Gastrocnemius medialis (tissue), 4 donors: ENCODE measurements around the gene SYMPK. TPM values are rescaled to one million over a fixed set of nuclear protein-coding genes. Genes with fewer than 3 reads are reported as not detected.
A peak's percentile ranks its signal among the peaks of the same experiment; 100 is the strongest.

Experiments used
- ATAC-seq, 2 donors: fragments of 150-250 bp; one replicate each; pipeline ENCODE4 v1.9.1; 2016
- DNase-seq, 2 donors: peaks; one replicate each; pipeline ENCODE4 v3.0.0-alpha.2; 2019
- H3K27ac ChIP-seq, 4 donors: fragments of 200-600 bp; sonication (generic); 1 replicate in 1 of 4; 2 replicates in 3 of 4; pipeline ENCODE4 v1.5.1; 2016 to 2018; ENCODE audit warnings: mild to moderate bottlenecking in 2 of 4, moderate library complexity in 1 of 4
- H3K27me3 ChIP-seq, 3 donors: fragments of 200-600 bp; sonication (generic) in 2 of 3; 1 replicate in 1 of 3; 2 replicates in 2 of 3; pipeline versions ENCODE4 v1.5.1 to v1.6.0; 2016 to 2019; ENCODE audit warnings: mild to moderate bottlenecking in 1 of 3, moderate library complexity in 1 of 3
- H3K36me3 ChIP-seq, 2 donors: fragments of 200-600 bp; sonication (generic) in 1 of 2; one replicate each; pipeline ENCODE4 v1.5.1; 2017 to 2018
- H3K4me1 ChIP-seq, 2 donors: fragments of 200-600 bp; sonication (generic) in 1 of 2; one replicate each; pipeline ENCODE4 v1.5.1; 2016 to 2017; ENCODE audit warnings: mild to moderate bottlenecking in 2 of 2
- H3K4me3 ChIP-seq, 4 donors: fragments of 200-600 bp; sonication (generic) in 3 of 4; 1 replicate in 1 of 4; 2 replicates in 3 of 4; pipeline ENCODE4 v1.5.1; 2016 to 2019; ENCODE audit warnings: mild to moderate bottlenecking in 2 of 4
- H3K9me3 ChIP-seq, 3 donors: fragments of 200-600 bp; sonication (generic) in 2 of 3; 1 replicate in 1 of 3; 2 replicates in 2 of 3; pipeline ENCODE4 v1.5.1; 2016 to 2019
- CTCF ChIP-seq, 5 experiments: fragments of 450-650 bp in 3 of 5; fragments of 200-600 bp in 2 of 5; sonication (generic) in 2 of 5; IDR thresholded peaks in 4 of 5; conservative IDR thresholded peaks in 1 of 5; 1 replicate in 4 of 5; 2 replicates in 1 of 5; pipeline ENCODE4 v1.5.1; 2016 to 2019; ENCODE audit warnings: antibody characterized with exemption in 5 of 5, mild to moderate bottlenecking in 3 of 5, moderate library complexity in 3 of 5
- POLR2A ChIP-seq, 2 donors: fragments of 450-650 bp; IDR thresholded peaks; one replicate each; pipeline ENCODE4 v1.6.1; 2017; ENCODE audit warnings: antibody characterized with exemption in 2 of 2, mild to moderate bottlenecking in 2 of 2, moderate library complexity in 2 of 2
- in situ Hi-C, 4 donors: fragments of 200-750 bp; cut with MboI; loops; one replicate each; pipeline versions ENCODE4 v1.15.0 to v1.8.0; 2017; ENCODE audit warnings: low sequenced_read_pairs in 4 of 4
- intact Hi-C: fragments of 100-400 bp; cut with DNase I; formaldehyde crosslinking; loops from one replicate; pipeline ENCODE4 v1.15.1; 2023; ENCODE audit warnings: low total_unique reads
- total RNA-seq, 4 donors: library from RNA; depleted of rRNA; stranded (reverse); fragments of >200 nt; gene quantifications; one replicate each; pipeline versions ENCODE4 v1.1.0 to v1.2.3, GENCODE V29; 2016

SYMPK gene
- total RNA-seq, 4 donors from 2014 or later: 14.1 to 64.6 (median 34.9) TPM

- peaks cover 0 to 1% of the 10 kb centered on the region in 2 donors for H3K4me1 ChIP-seq
- intact Hi-C loops: no loop called here
- H3K36me3 ChIP-seq: no peaks in the 10 kb centered on the region
- H3K27ac ChIP-seq: peak overlapping the region; percentile 7 to 76 (median 52)
- ATAC-seq (no peak), DNase-seq (no peak)
- in situ Hi-C loops: no loop called here
- H3K27me3 ChIP-seq: peaks cover 0 to 9% (median 0%) of the 10 kb centered on the region in 3 donors
- H3K4me3 ChIP-seq: peak overlapping the region in 3 of 4 donors; percentile 29 to 42 (median 32)
- no peaks in the 10 kb centered on the region for H3K9me3 ChIP-seq
- TF ChIP-seq POLR2A (IDR thresholded peaks at IDR 0.05) (no peak), CTCF (IDR thresholded peaks at IDR 0.05 in 4 of 5, conservative IDR thresholded peaks at IDR 0.05 in 1 of 5) (no peak)
Observed at GRCh38 chr19:45876411-45877197, 13.7 kb upstream of the SYMPK start.

GRCh38 chr19:45876161-45876410 lies 13.1 kb upstream of the SYMPK start:
- no peaks in the 10 kb centered on the region for H3K4me1 ChIP-seq
- DNase-seq (no peak), ATAC-seq (no peak)
- H3K36me3 ChIP-seq: no peaks in the 10 kb centered on the region
- in situ Hi-C loops (no loop called here), intact Hi-C loops (no loop called here)
- peaks cover 0 to 9% (median 0%) of the 10 kb centered on the region in 3 donors for H3K27me3 ChIP-seq
- H3K9me3 ChIP-seq: no peaks in the 10 kb centered on the region
- H3K27ac ChIP-seq: peak overlapping the region in 2 of 4 donors; percentile 54 to 76
- H3K4me3 ChIP-seq: no peak overlapping the region
- TF ChIP-seq POLR2A (IDR thresholded peaks at IDR 0.05) (no peak), CTCF (IDR thresholded peaks at IDR 0.05 in 4 of 5, conservative IDR thresholded peaks at IDR 0.05 in 1 of 5) (no peak)

- H3K27ac ChIP-seq: no peak overlapping the region
- DNase-seq: no peak
- no peak overlapping the region for H3K4me3 ChIP-seq
- H3K4me1 ChIP-seq: no peaks in the 10 kb centered on the region
- intact Hi-C loops (no loop called here), in situ Hi-C loops (no loop called here)
- H3K27me3 ChIP-seq: peaks cover 0 to 9% (median 0%) of the 10 kb centered on the region in 3 donors
- no peaks in the 10 kb centered on the region for H3K9me3 ChIP-seq
- no peaks in the 10 kb centered on the region for H3K36me3 ChIP-seq
- no peak for ATAC-seq
- TF ChIP-seq CTCF (IDR thresholded peaks at IDR 0.05 in 4 of 5, conservative IDR thresholded peaks at IDR 0.05 in 1 of 5) (no peak), POLR2A (IDR thresholded peaks at IDR 0.05) (no peak)
Observed at GRCh38 chr19:45874620-45874966, 11.6 kb upstream of the SYMPK start.

- in situ Hi-C loops: no loop called here
- H3K9me3 ChIP-seq: no peaks in the 10 kb centered on the region
- H3K36me3 ChIP-seq: no peaks in the 10 kb centered on the region
Observed at GRCh38 chr19:45873219-45873772, 10.3 kb upstream of the SYMPK start.

More at GRCh38 chr19:45873219-45873772, 10.3 kb upstream of the SYMPK start:
- TF ChIP-seq POLR2A (IDR thresholded peaks at IDR 0.05): no peak
- no peak for TF ChIP-seq CTCF (IDR thresholded peaks at IDR 0.05 in 4 of 5, conservative IDR thresholded peaks at IDR 0.05 in 1 of 5)
- no peak for ATAC-seq
- intact Hi-C loops: no loop called here
- H3K27ac ChIP-seq: no peak overlapping the region
- H3K4me3 ChIP-seq: no peak overlapping the region
- peaks cover 0 to 9% (median 0%) of the 10 kb centered on the region in 3 donors for H3K27me3 ChIP-seq
- H3K4me1 ChIP-seq: no peaks in the 10 kb centered on the region
- no peak for DNase-seq
